ENCODE data around the gene ZNF276. TPM values are rescaled to one million over a fixed set of nuclear protein-coding genes. Genes with fewer than 3 reads are reported as not detected.

The ZNF276 gene
- total and polyA plus RNA-seq, 2 of the 8 experiments (the other 6 are each of a cell fraction or from before 2014, with no cell fraction given) = 6.4 to 9.3 TPM

DNA sequence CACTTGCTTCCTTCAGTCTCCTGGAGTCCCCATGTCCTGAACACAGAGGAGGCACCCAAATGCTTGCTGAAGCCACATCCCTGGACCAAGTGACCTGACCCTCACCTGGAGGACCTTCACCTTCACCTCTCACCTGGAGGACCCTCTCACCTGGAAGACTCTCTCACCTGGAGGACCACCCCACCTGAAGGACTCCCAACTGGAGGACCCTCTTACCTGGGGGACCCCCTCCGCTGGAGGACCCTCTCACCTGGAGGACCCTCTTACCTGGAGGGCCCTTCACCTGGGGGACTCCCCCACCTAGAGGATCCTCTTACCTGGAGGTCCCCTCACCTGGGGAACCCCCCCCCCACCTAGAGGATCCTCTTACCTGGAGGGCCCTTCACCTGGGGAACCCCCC, 35.4 kb upstream of the ZNF276 start:
- Histone ChIP-seq H2BK120ac (replicated peaks; ENCODE audit: low read depth, low read length) (no peak overlapping the region), H4K8ac (ENCODE audit: extremely low read depth, insufficient read depth, low read length) (no peak overlapping the region), H3K9me3 (ENCODE audit: insufficient read depth in 2 of 2, low read depth in 1 of 2, low read length in 1 of 2) (peaks cover 16 to 24% of the 10 kb centered on the region in 2 experiments), H3K4ac (replicated peaks; ENCODE audit: insufficient read length, low read depth, low read length) (no peak overlapping the region), H2AK5ac (ENCODE audit: low read depth, low read length) (no peak overlapping the region), H3K4me2 (ENCODE audit: insufficient read depth in 1 of 2, low read depth in 2 of 2, low read length in 2 of 2) (no peak overlapping the region), H3K79me1 (ENCODE audit: low read depth, low read length) (peaks cover 11% of the 10 kb centered on the region), H3K27me3 (replicated peaks in 1 of 4; ENCODE audit: control insufficient read depth in 3 of 4, extremely low read depth in 1 of 4, insufficient read depth in 3 of 4, low read length in 3 of 4) (no peaks in the 10 kb centered on the region), H3K23ac (ENCODE audit: insufficient read length) (no peak overlapping the region), H3K36me3 (ENCODE audit: control insufficient read depth in 2 of 4, insufficient read depth in 4 of 4, low read length in 3 of 4) (peaks cover 0 to 17% (median 9%) of the 10 kb centered on the region in 4 experiments; a peak in 5 of 8 replicates), H2BK15ac (ENCODE audit: low read length) (no peak overlapping the region), H3K9ac (replicated peaks in 1 of 4; ENCODE audit: extremely low read depth in 1 of 4, low read depth in 3 of 4, low read length in 3 of 4) (no peak overlapping the region), H3K4me1 (replicated peaks in 1 of 4; ENCODE audit: control insufficient read depth in 3 of 4, insufficient read depth in 4 of 4, low read length in 3 of 4) (peaks cover 0 to 7% (median 2%) of the 10 kb centered on the region in 4 experiments; a peak in 4 of 7 replicates), H3K79me2 (ENCODE audit: control insufficient read depth in 1 of 2, insufficient read depth in 2 of 2, low read length in 2 of 2) (peaks cover 0 to 11% of the 10 kb centered on the region in 2 experiments; a peak in 1 of 4 replicates), H3K4me3 (ENCODE audit: extremely low read depth in 1 of 4, insufficient read depth in 2 of 4, low read depth in 3 of 4, low read length in 4 of 4) (no peak overlapping the region), H3K23me2 (ENCODE audit: low read depth, low read length) (peaks cover 6% of the 10 kb centered on the region; the same call in 1 of the 2 replicates), H4K91ac (replicated peaks; ENCODE audit: insufficient read length, low read length) (no peak overlapping the region), H3K14ac (ENCODE audit: insufficient read length) (no peak overlapping the region), H2BK5ac (ENCODE audit: low read depth, low read length) (no peak overlapping the region), H3K18ac (ENCODE audit: extremely low read depth, low read length) (no peak overlapping the region), H4K20me1 (replicated peaks in 1 of 2; ENCODE audit: control insufficient read depth in 1 of 2, insufficient read depth in 2 of 2, low read length in 2 of 2) (peaks cover 0 to 9% of the 10 kb centered on the region in 2 experiments), H2BK20ac (ENCODE audit: low read length) (no peak overlapping the region), H4K5ac (ENCODE audit: insufficient read length, low read depth, low read length) (no peak overlapping the region), H2AFZ (ENCODE audit: low read length) (no peak overlapping the region), H3K27ac (ENCODE audit: low read depth, low read length) (no peak overlapping the region), H2BK12ac (ENCODE audit: low read depth, low read length) (no peak overlapping the region), H3K56ac (replicated peaks; ENCODE audit: insufficient read length, low read depth, low read length) (no peak overlapping the region)
- ChIA-PET CTCF (ENCODE audit: partially characterized antibody) (interaction anchor here (1.0 kb wide), 2 partner anchors 15 to 18 kb away, joined by 4 to 5 read pairs; no protein-coding TSS in a partner anchor), POLR2A (ENCODE audit: partially characterized antibody) (interaction anchor here (0.6 to 4.8 kb wide), 15 partner anchors 8 to 254 kb away, joined by 3 to 59 read pairs (median 3); partner anchors contain the start of genes CHMP1A, SPATA2L, SPATA33 and TCF25)
- WGBS, 2 experiments (ENCODE audit: extremely low coverage in 1 of 2, insufficient coverage in 1 of 2, insufficient read length in 1 of 2, insufficient replicate concordance in 2 of 2, low coverage in 1 of 2, low lambda C conversion rate in 2 of 2, missing lambda C conversion rate in 1 of 2) = 100% methylated on average over 1 of the region's 1 CpG; no CpG with 5 or more reads in 1 of the 2 experiments
- DNase-seq (ENCODE audit: low read depth in 1 of 2, low spot score in 2 of 2) = no peak
- no peak for FAIRE-seq
- TF ChIP-seq POLR2AphosphoS5 (IDR thresholded peaks at IDR 0.05; ENCODE audit: low read depth, low read length) = no peak
- no peak for TF ChIP-seq E2F6 (IDR thresholded peaks at IDR 0.05)
- no peak for TF ChIP-seq GABPA (IDR thresholded peaks at IDR 0.05; ENCODE audit: borderline replicate concordance, insufficient read depth, low read length)
- no peak for TF ChIP-seq TBP (IDR thresholded peaks at IDR 0.05; ENCODE audit: low read depth, low read length)
- TF ChIP-seq CBX8 (IDR thresholded peaks at IDR 0.05; ENCODE audit: borderline replicate concordance, low read depth, low read length) = no peak
- no peak for TF ChIP-seq FOSL1 (IDR thresholded peaks at IDR 0.05; ENCODE audit: insufficient read depth, low read depth, low read length)
- TF ChIP-seq SP1 (IDR thresholded peaks at IDR 0.05; ENCODE audit: low read depth, low read length) = no peak
- TF ChIP-seq SUZ12 (IDR thresholded peaks at IDR 0.05; ENCODE audit: low read length) = no peak
- no peak for TF ChIP-seq ZNF274 (IDR thresholded peaks at IDR 0.05; ENCODE audit: borderline replicate concordance, extremely low read depth, low read length)
- no peak for TF ChIP-seq RAD21 (IDR thresholded peaks at IDR 0.05 in 1 of 2, conservative IDR thresholded peaks at IDR 0.05 in 1 of 2; ENCODE audit: low read depth in 2 of 2, low read length in 2 of 2)
- TF ChIP-seq NRF1 (IDR thresholded peaks at IDR 0.05; ENCODE audit: low read depth, low read length) = no peak
- no peak for TF ChIP-seq SIX5 (IDR thresholded peaks at IDR 0.05; ENCODE audit: low read depth, low read length)
- no peak for TF ChIP-seq ASH2L (IDR thresholded peaks at IDR 0.05; ENCODE audit: low read length)
- TF ChIP-seq HDAC6 (IDR thresholded peaks at IDR 0.05; ENCODE audit: low read depth, low read length) = no peak

Measured in H1 (cell line).